Measurements from ENCODE around the gene DNLZ. TPM values are rescaled to one million over a fixed set of nuclear protein-coding genes. Genes with fewer than 3 reads are reported as not detected.

DNLZ gene
- polyA plus RNA-seq, 1 of the 3 experiments (the other 2 are of a cell fraction) = 40.6 TPM

DNA sequence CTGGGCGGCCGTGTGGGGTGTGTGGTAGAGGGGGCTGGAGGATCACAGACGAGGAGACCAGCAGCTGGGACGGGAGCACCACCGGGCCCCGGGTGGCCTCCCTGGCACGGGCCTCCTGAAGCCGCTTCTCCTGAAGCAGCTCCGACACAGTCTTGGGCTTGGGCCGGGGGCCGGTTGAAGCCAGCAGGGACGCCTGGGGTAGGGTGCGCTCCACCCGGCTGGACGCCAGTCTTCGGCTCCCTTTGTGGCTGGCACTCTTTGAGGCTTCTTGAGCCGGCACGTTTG, 15.4 kb upstream of the DNLZ start:
- TF ChIP-seq TAF1 (IDR thresholded peaks at IDR 0.05; ENCODE audit: borderline replicate concordance, low read depth, low read length) (no peak), SMC3 (IDR thresholded peaks at IDR 0.05; ENCODE audit: low read depth, low read length) (no peak), MEF2A (IDR thresholded peaks at IDR 0.05; ENCODE audit: borderline replicate concordance, low read depth) (no peak), FOXM1 (IDR thresholded peaks at IDR 0.05; ENCODE audit: low read depth) (no peak), FOSL2 (IDR thresholded peaks at IDR 0.05; ENCODE audit: borderline replicate concordance, low read depth) (no peak)
- TF ChIP-seq, protein P1, sequence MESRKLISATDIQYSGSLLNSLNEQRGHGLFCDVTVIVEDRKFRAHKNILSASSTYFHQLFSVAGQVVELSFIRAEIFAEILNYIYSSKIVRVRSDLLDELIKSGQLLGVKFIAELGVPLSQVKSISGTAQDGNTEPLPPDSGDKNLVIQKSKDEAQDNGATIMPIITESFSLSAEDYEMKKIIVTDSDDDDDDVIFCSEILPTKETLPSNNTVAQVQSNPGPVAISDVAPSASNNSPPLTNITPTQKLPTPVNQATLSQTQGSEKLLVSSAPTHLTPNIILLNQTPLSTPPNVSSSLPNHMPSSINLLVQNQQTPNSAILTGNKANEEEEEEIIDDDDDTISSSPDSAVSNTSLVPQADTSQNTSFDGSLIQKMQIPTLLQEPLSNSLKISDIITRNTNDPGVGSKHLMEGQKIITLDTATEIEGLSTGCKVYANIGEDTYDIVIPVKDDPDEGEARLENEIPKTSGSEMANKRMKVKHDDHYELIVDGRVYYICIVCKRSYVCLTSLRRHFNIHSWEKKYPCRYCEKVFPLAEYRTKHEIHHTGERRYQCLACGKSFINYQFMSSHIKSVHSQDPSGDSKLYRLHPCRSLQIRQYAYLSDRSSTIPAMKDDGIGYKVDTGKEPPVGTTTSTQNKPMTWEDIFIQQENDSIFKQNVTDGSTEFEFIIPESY (IDR thresholded peaks at IDR 0.05; ENCODE audit: borderline replicate concordance, low read depth) = no peak
- TF ChIP-seq, protein P2, sequence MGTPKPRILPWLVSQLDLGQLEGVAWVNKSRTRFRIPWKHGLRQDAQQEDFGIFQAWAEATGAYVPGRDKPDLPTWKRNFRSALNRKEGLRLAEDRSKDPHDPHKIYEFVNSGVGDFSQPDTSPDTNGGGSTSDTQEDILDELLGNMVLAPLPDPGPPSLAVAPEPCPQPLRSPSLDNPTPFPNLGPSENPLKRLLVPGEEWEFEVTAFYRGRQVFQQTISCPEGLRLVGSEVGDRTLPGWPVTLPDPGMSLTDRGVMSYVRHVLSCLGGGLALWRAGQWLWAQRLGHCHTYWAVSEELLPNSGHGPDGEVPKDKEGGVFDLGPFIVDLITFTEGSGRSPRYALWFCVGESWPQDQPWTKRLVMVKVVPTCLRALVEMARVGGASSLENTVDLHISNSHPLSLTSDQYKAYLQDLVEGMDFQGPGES (IDR thresholded peaks at IDR 0.05; ENCODE audit: low read depth, low read length) = no peak
- H3K4me1 ChIP-seq (ENCODE audit: control insufficient read depth in 1 of 2, insufficient read depth in 2 of 2, low read depth in 1 of 2, low read length in 1 of 2) = peaks cover 0 to 22% of the 10 kb centered on the region in 2 experiments; a peak in 1 of 4 replicates
- H2AFZ ChIP-seq (ENCODE audit: low read depth) = no peak overlapping the region
- 91% methylated on average over 9 of the region's 18 CpGs for WGBS (ENCODE audit: low lambda C conversion rate)
- H3K36me3 ChIP-seq (replicated peaks in 1 of 2; ENCODE audit: control insufficient read depth in 1 of 2, insufficient read depth in 2 of 2, low read length in 1 of 2) = peaks cover 0 to 73% of the 10 kb centered on the region in 2 experiments
- H3K27ac ChIP-seq (ENCODE audit: low read depth in 2 of 2, low read length in 1 of 2) = no peak overlapping the region
- no peak overlapping the region for H3K9ac ChIP-seq
- H3K79me2 ChIP-seq (ENCODE audit: insufficient read depth) = no peaks in the 10 kb centered on the region
- ChIA-PET CTCF (interaction anchor here (1.3 to 3.9 kb wide), 4 partner anchors 15 to 66 kb away, joined by 3 to 15 read pairs (median 4); partner anchors contain the start of genes DNLZ and SNAPC4), POLR2A (no interaction called here)
- H3K9me2 ChIP-seq = no peaks in the 10 kb centered on the region
- H3K4me3 ChIP-seq (ENCODE audit: low read depth in 2 of 2, low read length in 1 of 2) = no peak overlapping the region
- no peaks in the 10 kb centered on the region for H3K9me3 ChIP-seq
- no peak overlapping the region for H3K4me2 ChIP-seq
- H4K20me1 ChIP-seq (ENCODE audit: insufficient read depth) = no peaks in the 10 kb centered on the region
- H3F3A ChIP-seq (replicated peaks; ENCODE audit: insufficient read depth) = no peaks in the 10 kb centered on the region
- no peaks in the 10 kb centered on the region for H3K27me3 ChIP-seq (ENCODE audit: insufficient read depth)
- DNase-seq = no peak

DNA sequence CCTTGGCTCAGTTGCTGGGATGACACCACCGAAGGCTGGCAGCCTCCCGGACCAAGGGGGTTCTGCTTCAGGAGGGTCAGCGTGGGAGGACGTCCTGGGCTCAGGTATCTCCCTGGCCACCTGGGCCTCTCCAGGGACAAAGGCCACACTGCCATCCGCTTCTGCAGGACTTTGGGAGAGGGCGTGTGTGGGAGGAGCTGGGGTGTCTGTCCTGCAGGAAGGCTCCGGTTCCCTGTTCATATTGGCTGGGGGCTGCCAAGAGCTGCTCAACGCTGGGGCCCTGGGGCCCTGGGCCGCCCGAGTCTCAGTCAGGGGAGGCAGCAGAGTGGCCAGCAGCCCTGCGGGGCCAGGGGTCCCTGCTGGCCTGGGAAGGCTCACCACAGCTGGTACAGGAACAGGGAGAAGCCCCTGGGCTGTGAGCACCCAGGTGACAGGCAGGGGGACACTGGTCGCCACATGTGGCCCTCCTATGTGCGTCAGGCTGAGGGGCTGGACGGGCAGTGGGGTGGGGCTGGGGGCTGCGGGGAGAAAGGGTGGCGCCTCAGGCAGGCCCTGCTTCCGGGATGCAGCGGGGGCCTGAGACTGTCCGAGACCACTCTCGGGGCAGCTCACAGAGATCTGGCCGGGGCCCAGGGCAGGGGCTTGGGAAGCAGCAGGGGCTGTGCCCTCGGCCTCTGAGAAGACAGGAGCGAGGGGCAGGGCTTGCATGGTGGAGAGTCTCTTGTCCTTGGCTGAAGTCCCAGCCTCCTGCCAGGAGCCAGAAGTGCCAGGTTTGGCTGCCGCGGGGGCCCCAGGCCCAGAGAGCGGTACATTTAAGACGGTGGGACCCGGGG, 14.8 kb upstream of the DNLZ start:
- peaks cover 0 to 68% of the 10 kb centered on the region in 2 experiments for H3K36me3 ChIP-seq (replicated peaks in 1 of 2; ENCODE audit: control insufficient read depth in 1 of 2, insufficient read depth in 2 of 2, low read length in 1 of 2)
- H2AFZ ChIP-seq (ENCODE audit: low read depth) = no peak overlapping the region
- no peaks in the 10 kb centered on the region for H4K20me1 ChIP-seq (ENCODE audit: insufficient read depth)
- CTCF ChIA-PET = interaction anchor here (1.3 to 3.9 kb wide), 4 partner anchors 15 to 65 kb away, joined by 3 to 15 read pairs (median 4); partner anchors contain the start of genes DNLZ and SNAPC4
- H3K4me3 ChIP-seq (ENCODE audit: low read depth in 2 of 2, low read length in 1 of 2) = no peak overlapping the region
- no peaks in the 10 kb centered on the region for H3K9me3 ChIP-seq
- H3K4me1 ChIP-seq (ENCODE audit: control insufficient read depth in 1 of 2, insufficient read depth in 2 of 2, low read depth in 1 of 2, low read length in 1 of 2) = peaks cover 0 to 28% of the 10 kb centered on the region in 2 experiments; a peak in 1 of 4 replicates
- POLR2A ChIA-PET = interaction anchor here (1.0 kb wide), 1 partner anchor 13 kb away, joined by 3 read pairs; no protein-coding TSS in a partner anchor
- no peak overlapping the region for H3K27ac ChIP-seq (ENCODE audit: low read depth in 2 of 2, low read length in 1 of 2)
- WGBS (ENCODE audit: low lambda C conversion rate) = 95% methylated on average over 19 of the region's 28 CpGs
- H3F3A ChIP-seq (replicated peaks; ENCODE audit: insufficient read depth) = no peaks in the 10 kb centered on the region
- no peak for DNase-seq
- no peak overlapping the region for H3K4me2 ChIP-seq
- no peak overlapping the region for H3K9ac ChIP-seq
- H3K79me2 ChIP-seq (ENCODE audit: insufficient read depth) = no peaks in the 10 kb centered on the region
- no peaks in the 10 kb centered on the region for H3K9me2 ChIP-seq
- H3K27me3 ChIP-seq (ENCODE audit: insufficient read depth) = no peaks in the 10 kb centered on the region
- TF ChIP-seq EZH2phosphoT487 (IDR thresholded peaks at IDR 0.05; ENCODE audit: borderline replicate concordance, low read depth) (no peak), ELF1 (IDR thresholded peaks at IDR 0.05) (no peak), MXI1 (IDR thresholded peaks at IDR 0.05; ENCODE audit: low read depth, low read length) (no peak), FOXM1 (IDR thresholded peaks at IDR 0.05; ENCODE audit: low read depth) (no peak), RAD21 (IDR thresholded peaks at IDR 0.05; ENCODE audit: low read length) (no peak), GATA2 (CRISPR knock-in tag; IDR thresholded peaks at IDR 0.05) (no peak)
- TF ChIP-seq, protein P3, sequence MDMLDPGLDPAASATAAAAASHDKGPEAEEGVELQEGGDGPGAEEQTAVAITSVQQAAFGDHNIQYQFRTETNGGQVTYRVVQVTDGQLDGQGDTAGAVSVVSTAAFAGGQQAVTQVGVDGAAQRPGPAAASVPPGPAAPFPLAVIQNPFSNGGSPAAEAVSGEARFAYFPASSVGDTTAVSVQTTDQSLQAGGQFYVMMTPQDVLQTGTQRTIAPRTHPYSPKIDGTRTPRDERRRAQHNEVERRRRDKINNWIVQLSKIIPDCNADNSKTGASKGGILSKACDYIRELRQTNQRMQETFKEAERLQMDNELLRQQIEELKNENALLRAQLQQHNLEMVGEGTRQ (IDR thresholded peaks at IDR 0.05; ENCODE audit: borderline replicate concordance, low read depth, low read length) = no peak
- TF ChIP-seq, protein P4, sequence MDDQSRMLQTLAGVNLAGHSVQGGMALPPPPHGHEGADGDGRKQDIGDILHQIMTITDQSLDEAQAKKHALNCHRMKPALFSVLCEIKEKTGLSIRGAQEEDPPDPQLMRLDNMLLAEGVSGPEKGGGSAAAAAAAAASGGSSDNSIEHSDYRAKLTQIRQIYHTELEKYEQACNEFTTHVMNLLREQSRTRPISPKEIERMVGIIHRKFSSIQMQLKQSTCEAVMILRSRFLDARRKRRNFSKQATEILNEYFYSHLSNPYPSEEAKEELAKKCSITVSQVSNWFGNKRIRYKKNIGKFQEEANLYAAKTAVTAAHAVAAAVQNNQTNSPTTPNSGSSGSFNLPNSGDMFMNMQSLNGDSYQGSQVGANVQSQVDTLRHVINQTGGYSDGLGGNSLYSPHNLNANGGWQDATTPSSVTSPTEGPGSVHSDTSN (IDR thresholded peaks at IDR 0.05) = no peak
- TF ChIP-seq, protein P5, sequence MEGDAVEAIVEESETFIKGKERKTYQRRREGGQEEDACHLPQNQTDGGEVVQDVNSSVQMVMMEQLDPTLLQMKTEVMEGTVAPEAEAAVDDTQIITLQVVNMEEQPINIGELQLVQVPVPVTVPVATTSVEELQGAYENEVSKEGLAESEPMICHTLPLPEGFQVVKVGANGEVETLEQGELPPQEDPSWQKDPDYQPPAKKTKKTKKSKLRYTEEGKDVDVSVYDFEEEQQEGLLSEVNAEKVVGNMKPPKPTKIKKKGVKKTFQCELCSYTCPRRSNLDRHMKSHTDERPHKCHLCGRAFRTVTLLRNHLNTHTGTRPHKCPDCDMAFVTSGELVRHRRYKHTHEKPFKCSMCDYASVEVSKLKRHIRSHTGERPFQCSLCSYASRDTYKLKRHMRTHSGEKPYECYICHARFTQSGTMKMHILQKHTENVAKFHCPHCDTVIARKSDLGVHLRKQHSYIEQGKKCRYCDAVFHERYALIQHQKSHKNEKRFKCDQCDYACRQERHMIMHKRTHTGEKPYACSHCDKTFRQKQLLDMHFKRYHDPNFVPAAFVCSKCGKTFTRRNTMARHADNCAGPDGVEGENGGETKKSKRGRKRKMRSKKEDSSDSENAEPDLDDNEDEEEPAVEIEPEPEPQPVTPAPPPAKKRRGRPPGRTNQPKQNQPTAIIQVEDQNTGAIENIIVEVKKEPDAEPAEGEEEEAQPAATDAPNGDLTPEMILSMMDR (IDR thresholded peaks at IDR 0.05) = no peak

All from SK-N-SH (cell line).